NCI-H2196 (cell line): ENCODE data around the gene TSTD2.
A peak's percentile ranks its signal among the peaks of the same experiment; 100 is the strongest.

Source experiments
- DNase-seq: peaks from one replicate; lab custom pipeline; 2025; ENCODE audit not compliant: unreplicated experiment; lab: John Stamatoyannopoulos, UW

Gene TSTD2

DNA sequence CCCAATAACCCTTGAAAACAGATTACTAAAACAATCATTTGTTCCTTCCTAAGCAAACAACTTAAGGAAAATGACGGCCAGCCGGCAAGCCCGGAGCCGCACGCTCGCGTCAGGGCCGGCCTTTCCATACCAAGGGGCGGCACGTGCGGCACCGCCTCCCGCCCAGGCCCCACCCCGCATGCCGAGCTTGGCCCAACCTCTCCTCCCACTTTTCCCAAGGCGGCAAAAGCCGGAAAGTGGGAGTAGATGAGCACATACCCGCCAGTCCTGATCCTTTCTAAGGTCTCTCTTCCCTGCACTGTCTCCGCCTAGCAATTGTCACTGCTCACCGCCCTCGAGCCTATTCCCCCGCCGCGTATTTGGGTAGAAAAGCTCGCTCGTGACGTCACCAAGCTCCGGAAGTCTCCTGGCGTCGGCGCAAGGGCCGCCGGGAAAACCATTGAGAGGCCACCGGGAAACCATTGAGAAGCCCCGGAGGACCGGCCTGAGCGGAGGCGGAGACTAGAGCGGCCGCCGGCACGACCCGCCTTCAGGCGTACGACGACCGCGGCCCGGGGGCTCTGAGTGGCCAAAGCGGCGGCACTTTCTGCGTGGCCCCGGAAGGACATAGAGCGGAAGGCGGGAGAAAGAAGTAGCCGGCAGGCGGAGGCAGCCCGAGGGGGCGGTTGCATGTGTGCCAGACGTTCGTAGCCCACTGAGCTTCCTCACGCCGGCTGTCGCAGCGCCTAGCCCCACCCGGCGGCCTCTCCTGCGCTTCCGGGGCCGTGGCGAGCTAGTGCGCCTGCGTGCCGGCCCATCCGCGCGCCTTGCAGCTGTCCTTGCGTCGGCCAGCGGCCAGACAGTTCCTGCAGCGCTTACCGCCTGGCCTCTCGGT, at the start of gene TSTD2, which contains the start of gene NCBP1:
TSTD2 (minus strand) TSS at position 384 of the 874 bp plus-strand sequence. CDS start 5,806 bp downstream, outside the sequence.
NCBP1 (plus strand) TSS at position 837 of the 874 bp plus-strand sequence. CDS start 61 bp downstream, outside the sequence.
- DNase-seq, result peak; percentile 97

GRCh38 chr9:97682242-97682641, 49.1 kb upstream of the TSTD2 start:
- DNase-seq, result no peak

GRCh38 chr9:97675655-97676054, 42.5 kb upstream of the TSTD2 start:
- no peak for DNase-seq

DNA sequence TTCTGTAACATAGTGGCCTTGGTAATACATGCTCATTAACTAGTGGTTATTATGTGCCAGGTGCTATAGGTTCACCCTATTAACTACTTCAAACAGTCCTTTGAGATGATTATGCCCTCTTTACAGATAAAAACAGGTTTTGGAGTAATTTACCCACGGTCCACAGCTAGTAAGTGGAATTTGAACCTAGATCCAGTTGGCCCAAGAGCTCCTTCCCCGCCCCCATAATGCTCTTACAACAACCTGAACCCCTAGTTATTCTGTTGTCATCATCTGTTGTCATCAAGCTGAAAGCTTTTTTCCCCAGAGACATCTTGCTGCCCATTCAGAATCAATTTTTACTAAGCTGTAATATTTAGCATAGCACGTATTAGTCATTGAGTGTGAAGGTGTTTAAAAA, 40.8 kb upstream of the TSTD2 start:
- DNase-seq, result no peak

DNA sequence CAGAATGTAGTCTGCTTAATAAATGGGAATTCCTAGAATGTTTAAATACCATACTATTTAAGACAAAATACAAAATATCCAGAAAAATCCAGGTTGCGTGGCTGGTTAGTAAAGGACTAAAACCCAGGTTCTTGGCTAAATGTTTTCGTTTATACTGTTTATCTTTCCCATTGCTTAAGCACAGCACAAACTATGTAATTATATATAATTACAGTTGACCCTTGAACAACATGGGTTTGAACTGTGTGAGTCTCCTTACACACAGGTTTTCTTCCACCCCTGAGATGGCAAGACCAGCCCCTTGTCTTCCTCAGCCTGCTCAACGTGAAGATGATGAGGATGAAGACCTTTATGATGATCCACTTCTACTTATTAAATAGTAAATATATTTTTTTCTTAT, 39.2 kb upstream of the TSTD2 start:
- DNase-seq, result no peak

DNA sequence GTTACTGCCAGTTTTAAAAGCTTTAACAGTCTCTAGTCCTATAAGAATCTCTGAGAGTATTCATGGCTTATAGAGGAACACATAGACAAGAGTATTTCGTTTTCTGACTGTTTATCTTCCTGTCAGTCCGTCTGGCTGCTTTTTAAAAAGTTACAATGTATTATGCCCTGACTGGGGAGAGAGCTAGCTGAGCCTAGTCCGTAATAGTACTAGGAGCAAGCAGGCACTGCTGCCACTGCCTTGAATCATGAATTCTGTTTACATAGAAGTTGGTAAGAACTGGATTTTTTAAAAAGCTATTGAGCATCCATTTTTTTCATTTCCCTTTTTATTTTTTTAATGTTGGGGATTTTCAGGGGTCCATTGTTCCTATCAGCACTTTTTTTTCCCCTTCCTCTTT, 37.4 kb upstream of the TSTD2 start:
- DNase-seq, result no peak

GRCh38 chr9:97668485-97668884, 35.3 kb upstream of the TSTD2 start:
- no peak for DNase-seq

DNA sequence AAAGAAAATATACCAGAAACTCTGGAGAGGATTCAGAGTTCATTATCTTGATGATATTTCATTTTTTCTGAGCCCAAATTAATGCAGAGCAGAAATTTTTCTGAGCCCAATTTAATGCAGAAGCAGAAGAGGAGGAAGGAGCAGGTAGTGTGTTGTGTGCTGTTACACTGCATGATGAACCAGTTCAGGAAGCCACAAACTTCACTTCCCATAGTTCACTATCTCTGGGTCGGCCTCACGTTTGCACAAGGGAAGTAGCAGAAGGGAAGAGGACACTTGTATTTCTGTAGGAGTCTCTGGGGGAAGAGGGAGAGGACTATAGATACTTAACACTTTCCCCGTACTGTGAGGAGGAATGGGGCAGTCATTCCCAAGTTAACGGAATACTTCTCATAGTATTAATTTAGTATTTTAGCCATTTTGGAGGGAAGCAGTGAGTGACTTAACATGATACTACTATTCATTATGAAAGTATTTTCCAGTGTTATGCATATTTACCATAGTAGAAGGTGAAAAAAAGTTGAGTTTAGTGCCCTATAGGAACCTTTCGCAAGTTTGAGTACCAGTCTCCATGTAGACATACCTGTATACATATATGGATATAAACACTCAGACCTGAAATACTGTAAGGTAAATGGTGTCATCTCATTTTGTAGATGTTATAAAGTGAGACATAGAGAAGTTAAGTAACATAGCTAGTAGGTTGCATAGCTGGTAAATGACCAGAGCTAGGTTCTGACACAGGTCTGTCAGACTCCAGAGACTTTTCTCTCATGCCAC, 33.9 kb upstream of the TSTD2 start:
- DNase-seq, result no peak

GRCh38 chr9:97665742-97666141, 32.6 kb upstream of the TSTD2 start:
- no peak for DNase-seq

DNA sequence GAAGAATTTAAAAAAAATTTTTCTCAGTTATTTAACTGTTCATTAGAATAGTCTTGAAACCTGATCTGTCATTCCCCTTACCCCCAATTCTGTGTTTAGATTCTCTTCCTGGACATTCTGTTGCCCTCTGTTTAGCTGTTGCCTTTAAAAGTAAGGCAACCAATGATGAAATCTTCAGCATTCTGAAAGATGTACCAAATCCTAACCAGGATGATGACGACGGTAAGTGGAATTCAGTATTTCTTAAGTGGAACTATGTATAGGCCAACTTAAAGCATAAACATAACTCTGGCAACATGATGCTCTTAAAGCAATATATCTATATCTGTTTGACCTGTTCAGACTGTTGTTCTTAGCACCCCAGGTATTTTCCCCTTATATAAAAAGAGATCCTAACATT, 27.7 kb upstream of the TSTD2 start:
- no peak for DNase-seq

- no peak for DNase-seq
Observed at GRCh38 chr9:97660340-97660739, 27.2 kb upstream of the TSTD2 start.

DNA sequence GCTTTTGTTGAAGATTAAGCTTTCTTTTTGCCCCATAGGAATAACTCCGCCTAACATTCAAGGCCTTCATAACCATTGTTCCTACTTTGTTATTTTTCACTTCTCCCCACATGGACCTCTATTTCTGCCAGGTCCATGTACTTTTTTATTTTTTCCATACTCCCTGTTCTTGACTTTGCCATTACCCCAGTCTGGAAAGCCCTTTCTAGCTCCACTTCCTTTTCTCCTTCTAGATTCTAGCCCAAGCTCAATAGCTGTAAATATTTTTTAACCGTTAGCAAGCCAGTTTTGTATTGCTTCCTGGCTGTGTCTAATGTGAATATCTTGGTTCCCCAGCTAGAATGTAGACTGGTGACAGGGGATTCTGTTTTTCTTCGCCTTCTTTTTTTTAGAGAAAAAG, 26.6 kb upstream of the TSTD2 start:
- DNase-seq, result no peak

- DNase-seq, result no peak
Observed at GRCh38 chr9:97658707-97659106, 25.5 kb upstream of the TSTD2 start.

DNA sequence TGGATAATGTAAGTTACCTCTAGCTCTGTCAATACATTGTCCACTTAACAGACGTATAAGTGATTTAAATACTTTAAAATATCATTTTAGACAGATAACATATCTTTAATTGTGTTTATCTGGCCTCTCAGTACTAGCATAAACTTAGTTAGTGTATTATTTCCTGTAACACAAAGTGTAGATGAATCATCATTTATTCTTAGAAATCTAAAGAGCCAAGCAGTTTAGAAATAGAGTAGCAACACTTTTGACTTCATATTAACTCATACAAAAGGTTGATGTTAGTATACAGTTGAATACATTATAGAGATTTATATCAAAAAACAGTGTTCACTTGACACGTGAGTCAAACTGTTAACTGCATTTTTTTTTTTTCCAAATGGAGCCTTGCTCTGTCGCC, 18.5 kb upstream of the TSTD2 start:
- DNase-seq, result no peak

DNA sequence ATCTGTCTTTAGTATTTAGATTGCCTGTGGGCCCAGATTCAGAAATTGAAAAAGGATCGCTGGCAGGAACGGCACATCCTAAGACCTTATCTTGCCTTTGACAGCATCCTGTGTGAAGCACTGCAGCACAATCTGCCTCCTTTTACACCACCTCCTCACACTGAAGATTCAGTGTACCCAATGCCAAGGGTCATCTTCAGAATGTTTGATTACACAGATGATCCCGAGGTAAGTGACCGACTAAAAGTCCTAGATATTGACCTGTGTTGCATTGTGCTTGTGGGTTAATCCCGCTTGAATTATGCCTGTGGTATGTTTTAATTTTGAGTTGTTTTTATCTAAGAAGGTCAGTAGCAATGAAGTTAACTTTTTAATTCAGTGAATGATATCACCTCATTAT, 14.8 kb upstream of the TSTD2 start:
- no peak for DNase-seq

DNA sequence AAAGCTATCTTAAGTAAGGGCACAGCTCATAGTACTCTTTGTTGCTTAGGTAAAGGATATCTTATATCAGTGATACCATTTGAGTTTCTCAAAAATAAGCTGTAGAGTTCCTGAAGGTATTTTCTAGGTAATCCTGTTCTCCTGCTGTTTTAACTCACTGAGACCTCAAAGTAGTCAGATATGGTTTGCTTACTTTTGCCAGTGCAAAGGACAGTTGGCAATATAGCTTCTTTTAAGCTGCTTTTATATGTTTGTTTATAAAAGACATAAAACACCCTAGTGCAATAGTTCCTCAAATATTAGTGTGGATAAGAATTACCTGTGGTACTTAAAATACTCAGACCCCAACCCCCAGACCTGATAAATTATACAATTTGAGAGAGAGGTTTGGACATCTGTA, 12.6 kb upstream of the TSTD2 start:
- DNase-seq, result no peak

- peak; percentile 14 for DNase-seq
Observed at GRCh38 chr9:97640325-97640724, 7.2 kb upstream of the TSTD2 start.

DNA sequence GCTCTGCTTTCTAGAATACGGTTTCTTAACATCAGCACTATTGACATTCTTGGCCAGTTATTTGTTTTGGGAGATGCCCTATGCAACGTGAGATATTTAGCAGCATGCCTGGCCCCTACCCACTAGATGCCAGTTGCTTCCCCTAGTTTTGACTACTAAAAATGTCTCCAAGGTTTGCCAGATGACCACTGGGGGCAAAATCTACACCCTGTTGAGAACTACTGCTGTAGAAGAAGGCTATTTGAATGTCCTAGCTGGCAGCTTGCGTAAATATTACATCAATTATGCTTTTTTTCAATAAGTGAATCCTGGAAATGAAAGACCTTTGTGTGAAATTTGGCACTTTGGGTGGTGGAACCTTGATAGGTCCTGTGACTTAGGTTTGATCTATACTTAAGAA, 5.5 kb upstream of the TSTD2 start:
- DNase-seq, result no peak

- DNase-seq, result no peak
Observed at GRCh38 chr9:97636903-97637302, 3.7 kb upstream of the TSTD2 start.

DNA sequence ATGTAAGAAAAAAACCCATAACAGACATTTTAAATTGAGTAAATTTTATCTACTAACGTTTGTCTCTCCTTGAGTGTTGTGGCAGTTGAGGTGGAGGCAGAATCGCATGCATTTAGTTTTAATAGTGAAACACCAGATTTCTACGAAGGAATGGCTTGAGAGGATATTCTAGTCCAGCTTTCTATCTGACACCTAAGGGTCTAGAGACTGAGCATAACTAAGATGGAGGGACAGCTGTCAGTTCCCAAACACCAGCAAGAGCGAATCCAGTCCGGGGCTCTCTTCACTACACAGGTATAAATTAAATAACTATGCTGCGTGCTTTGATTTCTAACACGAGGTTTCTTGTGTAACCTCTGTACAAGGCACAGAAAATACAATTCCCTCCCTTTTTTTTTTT, 1.9 kb upstream of the TSTD2 start:
- DNase-seq, result no peak

GRCh38 chr9:97633859-97634490, 807 bp upstream of the TSTD2 start:
- DNase-seq, result no peak
